HL-60 (cell line): ENCODE data around the gene CFAP210.

Experiments
- POLR2AphosphoS5 ChIP-seq: IDR thresholded peaks from 2 replicates; pipeline ENCODE4 v1.6.1; 2012; ENCODE audit warnings: low read depth
- TF ChIP-seq, protein P1 (sequence below): IDR thresholded peaks from one replicate; pipeline ENCODE4 v1.5.1; 2011; ENCODE audit warnings: low read length, control low read depth, inconsistent platforms; ENCODE audit not compliant: insufficient read depth
- TF ChIP-seq, protein P2 (sequence below): IDR thresholded peaks from 2 replicates; pipeline ENCODE4 v1.6.1; 2012; ENCODE audit warnings: low read depth; ENCODE audit not compliant: insufficient replicate concordance

DNA sequence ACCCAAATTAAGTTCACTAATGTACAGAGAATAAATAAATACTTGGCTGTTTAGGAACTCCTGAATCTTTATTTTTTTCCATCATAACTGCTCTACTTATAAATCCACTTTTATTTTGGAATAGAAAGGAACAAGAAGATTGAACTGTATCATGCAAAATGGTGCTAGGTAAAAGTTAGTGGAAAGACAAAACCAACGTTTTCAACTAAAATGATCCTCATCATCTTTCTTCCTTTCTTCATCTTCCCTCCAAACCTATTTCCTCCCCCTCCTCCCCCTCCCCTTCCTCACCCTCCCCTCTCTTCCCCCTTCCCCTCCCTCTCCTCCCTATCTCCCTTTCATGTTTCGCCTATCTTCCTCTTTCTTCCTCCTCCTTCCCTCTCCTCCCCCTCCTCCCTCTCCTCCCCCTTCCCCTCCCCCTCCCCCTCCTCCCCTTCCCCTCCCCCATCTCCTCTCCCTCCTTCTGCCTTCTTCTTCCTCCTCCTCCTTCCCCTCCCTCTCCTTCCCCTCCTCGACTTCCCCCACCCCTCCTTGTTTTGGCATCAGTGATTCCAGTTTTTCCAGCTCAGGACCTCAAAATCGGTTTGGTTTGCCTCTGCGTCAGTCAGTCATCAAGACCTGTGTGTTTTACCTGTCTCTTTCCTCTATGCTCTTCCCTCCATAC lies 44.5 kb upstream of the CFAP210 start:
- TF ChIP-seq, protein P1, sequence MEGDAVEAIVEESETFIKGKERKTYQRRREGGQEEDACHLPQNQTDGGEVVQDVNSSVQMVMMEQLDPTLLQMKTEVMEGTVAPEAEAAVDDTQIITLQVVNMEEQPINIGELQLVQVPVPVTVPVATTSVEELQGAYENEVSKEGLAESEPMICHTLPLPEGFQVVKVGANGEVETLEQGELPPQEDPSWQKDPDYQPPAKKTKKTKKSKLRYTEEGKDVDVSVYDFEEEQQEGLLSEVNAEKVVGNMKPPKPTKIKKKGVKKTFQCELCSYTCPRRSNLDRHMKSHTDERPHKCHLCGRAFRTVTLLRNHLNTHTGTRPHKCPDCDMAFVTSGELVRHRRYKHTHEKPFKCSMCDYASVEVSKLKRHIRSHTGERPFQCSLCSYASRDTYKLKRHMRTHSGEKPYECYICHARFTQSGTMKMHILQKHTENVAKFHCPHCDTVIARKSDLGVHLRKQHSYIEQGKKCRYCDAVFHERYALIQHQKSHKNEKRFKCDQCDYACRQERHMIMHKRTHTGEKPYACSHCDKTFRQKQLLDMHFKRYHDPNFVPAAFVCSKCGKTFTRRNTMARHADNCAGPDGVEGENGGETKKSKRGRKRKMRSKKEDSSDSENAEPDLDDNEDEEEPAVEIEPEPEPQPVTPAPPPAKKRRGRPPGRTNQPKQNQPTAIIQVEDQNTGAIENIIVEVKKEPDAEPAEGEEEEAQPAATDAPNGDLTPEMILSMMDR: no peak
- no peak for TF ChIP-seq POLR2AphosphoS5
- TF ChIP-seq, protein P2, sequence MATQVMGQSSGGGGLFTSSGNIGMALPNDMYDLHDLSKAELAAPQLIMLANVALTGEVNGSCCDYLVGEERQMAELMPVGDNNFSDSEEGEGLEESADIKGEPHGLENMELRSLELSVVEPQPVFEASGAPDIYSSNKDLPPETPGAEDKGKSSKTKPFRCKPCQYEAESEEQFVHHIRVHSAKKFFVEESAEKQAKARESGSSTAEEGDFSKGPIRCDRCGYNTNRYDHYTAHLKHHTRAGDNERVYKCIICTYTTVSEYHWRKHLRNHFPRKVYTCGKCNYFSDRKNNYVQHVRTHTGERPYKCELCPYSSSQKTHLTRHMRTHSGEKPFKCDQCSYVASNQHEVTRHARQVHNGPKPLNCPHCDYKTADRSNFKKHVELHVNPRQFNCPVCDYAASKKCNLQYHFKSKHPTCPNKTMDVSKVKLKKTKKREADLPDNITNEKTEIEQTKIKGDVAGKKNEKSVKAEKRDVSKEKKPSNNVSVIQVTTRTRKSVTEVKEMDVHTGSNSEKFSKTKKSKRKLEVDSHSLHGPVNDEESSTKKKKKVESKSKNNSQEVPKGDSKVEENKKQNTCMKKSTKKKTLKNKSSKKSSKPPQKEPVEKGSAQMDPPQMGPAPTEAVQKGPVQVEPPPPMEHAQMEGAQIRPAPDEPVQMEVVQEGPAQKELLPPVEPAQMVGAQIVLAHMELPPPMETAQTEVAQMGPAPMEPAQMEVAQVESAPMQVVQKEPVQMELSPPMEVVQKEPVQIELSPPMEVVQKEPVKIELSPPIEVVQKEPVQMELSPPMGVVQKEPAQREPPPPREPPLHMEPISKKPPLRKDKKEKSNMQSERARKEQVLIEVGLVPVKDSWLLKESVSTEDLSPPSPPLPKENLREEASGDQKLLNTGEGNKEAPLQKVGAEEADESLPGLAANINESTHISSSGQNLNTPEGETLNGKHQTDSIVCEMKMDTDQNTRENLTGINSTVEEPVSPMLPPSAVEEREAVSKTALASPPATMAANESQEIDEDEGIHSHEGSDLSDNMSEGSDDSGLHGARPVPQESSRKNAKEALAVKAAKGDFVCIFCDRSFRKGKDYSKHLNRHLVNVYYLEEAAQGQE: no peak
